ENCODE results near the gene ALKAL2. TPM values are rescaled to one million over a fixed set of nuclear protein-coding genes. Genes with fewer than 3 reads are reported as not detected.

ALKAL2 gene
- polyA plus RNA-seq, 6 donors from 2014 or later = 1.1 to 1.6 TPM; not detected in 4

DNA sequence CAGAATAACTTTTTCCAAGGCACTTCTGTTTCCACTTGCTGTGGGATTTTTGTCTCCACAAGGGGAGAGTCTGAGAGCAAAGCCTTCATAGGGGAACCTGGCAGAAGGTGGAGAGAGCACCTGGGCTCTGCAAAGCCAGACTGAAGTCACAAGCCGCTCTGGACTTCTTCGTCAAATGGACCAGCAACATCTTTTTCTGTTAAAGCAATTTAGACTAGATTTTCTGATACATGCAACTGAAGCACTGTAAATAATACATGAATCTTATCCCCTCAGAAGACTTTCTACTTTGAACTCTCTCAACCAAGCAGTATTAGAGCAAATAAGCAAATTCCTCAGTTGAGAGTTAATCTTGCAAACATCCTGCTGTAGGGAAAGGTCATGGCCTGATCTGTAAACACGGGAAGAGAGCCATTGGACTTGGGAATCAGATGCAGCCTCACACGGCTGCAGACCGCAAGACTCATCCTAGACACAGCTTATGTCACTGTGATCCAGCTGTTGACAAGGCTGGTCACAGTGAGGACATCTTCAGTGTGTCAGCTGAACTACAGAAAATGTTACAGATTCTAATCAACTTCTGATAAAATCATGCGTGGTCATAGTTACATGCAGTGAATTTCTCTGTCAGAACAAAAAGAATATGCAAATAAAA, 27.3 kb downstream of the ALKAL2 start:
- ATAC-seq (ENCODE audit: low read depth in 2 of 2) (no peak), DNase-seq (no peak)
- H3K4me1 Mint-ChIP-seq = peaks cover 6 to 13% (median 7%) of the 10 kb centered on the region in 3 donors
- H3K4me3 Mint-ChIP-seq = peak overlapping the region in 1 of 8 donors; percentile 23
- peaks cover 0 to 16% of the 10 kb centered on the region in 2 donors for H3K36me3 Mint-ChIP-seq
- H3K9me3 Mint-ChIP-seq = peaks cover 0 to 8% (median 3%) of the 10 kb centered on the region in 7 donors
- H3K27ac Mint-ChIP-seq = peak overlapping the region in 1 of 6 donors; percentile 16
- no peaks in the 10 kb centered on the region for H3K27me3 Mint-ChIP-seq

DNA sequence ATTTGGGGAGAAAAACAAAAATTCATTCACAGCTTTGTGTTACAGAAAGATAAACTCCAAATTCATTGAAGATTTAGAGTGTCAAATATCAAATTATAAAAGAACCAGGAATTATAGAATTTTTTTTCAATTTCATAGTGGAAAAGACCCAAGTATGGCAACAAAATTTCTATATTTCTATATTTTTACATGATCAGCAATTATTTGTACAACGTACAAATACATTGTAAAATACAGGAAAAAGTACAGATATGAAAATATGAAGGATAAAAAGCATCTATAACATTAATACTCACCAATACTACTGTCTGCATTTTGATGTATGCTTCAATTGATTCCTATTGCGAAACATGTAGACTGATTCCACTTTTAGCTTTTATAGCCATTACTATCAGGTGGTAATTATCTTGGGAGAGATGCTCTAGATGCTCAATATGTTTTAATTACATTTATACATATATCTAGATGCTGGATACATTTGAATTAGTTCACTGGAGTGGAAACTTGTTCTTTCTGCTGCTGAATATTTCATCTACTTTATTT, 28.0 kb downstream of the ALKAL2 start:
- Mint-ChIP-seq H3K4me1 (peaks cover 4 to 6% (median 6%) of the 10 kb centered on the region in 3 donors), H3K36me3 (peaks cover 0 to 16% of the 10 kb centered on the region in 2 donors), H3K9me3 (peaks cover 0 to 8% (median 3%) of the 10 kb centered on the region in 7 donors), H3K27me3 (no peaks in the 10 kb centered on the region), H3K27ac (no peak overlapping the region), H3K4me3 (peak overlapping the region in 1 of 8 donors; percentile 23)
- ATAC-seq (ENCODE audit: low read depth in 2 of 2) (no peak), DNase-seq (no peak)

DNA sequence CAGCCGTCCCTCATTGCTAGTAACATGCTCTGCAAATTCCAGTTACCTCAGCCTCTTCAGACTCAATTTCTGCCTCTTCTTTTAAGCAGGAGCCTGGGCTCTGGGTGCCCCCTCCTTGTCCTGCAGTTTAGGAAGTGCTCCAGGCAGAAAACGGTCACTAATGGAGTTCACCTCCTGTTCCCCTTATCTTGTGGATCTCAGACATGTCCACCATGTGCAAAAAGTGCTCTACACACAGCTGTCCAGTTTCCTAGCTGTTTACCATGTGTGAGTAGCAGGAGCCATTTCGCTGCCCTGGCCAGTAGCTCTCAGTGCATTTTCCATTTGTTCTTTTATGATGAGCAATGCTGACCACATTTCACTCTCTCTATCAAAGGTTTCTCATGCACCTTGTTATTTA, 29.0 kb downstream of the ALKAL2 start:
- H3K4me1 Mint-ChIP-seq = peaks cover 0 to 5% (median 0%) of the 10 kb centered on the region in 3 donors
- peaks cover 0 to 16% of the 10 kb centered on the region in 2 donors for H3K36me3 Mint-ChIP-seq
- DNase-seq (no peak), ATAC-seq (ENCODE audit: low read depth in 2 of 2) (no peak)
- H3K9me3 Mint-ChIP-seq = peaks cover 0 to 8% (median 3%) of the 10 kb centered on the region in 7 donors
- H3K27ac Mint-ChIP-seq = no peak overlapping the region
- no peaks in the 10 kb centered on the region for H3K27me3 Mint-ChIP-seq
- H3K4me3 Mint-ChIP-seq = peak overlapping the region in 1 of 8 donors; percentile 35

DNA sequence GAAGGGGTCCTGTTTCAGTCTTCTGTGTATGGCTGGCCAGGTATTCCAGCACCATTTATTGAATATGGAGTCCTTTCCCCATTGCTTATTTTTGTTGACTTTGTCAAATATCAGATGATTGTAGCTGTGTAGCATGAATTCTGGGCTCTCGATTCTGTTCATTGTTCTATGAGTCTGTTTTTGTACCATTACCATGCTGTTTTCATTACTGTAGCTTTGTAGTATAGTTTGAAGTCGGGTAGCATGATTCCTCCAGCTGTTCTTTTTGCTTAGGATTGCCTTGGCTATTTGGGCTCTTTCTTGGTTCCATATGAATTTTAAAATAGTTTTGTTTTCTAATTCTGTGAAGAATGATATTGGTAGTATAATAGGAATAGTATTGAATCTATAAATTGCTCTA, 30.0 kb downstream of the ALKAL2 start:
- Mint-ChIP-seq H3K4me3 (peak overlapping the region in 1 of 8 donors; percentile 25), H3K27ac (no peak overlapping the region), H3K27me3 (no peaks in the 10 kb centered on the region), H3K36me3 (peaks cover 0 to 16% of the 10 kb centered on the region in 2 donors), H3K4me1 (peaks cover 0 to 5% (median 0%) of the 10 kb centered on the region in 3 donors), H3K9me3 (peaks cover 0 to 8% (median 3%) of the 10 kb centered on the region in 7 donors)
- DNase-seq (no peak), ATAC-seq (ENCODE audit: low read depth in 2 of 2) (no peak)

DNA sequence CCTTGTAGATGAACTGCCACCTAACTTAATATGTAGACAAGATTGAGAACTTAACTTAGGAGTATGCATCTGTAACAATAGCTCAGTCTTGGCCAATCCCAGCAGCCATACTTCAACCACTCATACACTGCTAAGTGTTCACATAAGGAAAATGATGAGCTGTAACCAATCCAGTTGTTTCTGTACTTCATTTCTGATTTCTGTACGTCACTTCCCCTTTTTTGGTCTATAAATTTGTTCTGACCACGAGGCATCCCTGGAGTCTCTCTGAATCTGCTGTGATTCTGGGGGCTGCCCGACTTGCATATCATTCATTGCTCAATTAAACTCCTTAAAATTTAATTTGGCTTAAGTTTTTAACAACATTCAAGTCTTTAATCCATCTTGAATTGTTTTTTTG, 30.5 kb downstream of the ALKAL2 start:
- Mint-ChIP-seq H3K9me3 (peaks cover 0 to 8% (median 3%) of the 10 kb centered on the region in 7 donors), H3K4me3 (no peak overlapping the region), H3K27me3 (no peaks in the 10 kb centered on the region), H3K4me1 (peaks cover 0 to 1% (median 0%) of the 10 kb centered on the region in 3 donors), H3K27ac (no peak overlapping the region), H3K36me3 (peaks cover 0 to 16% of the 10 kb centered on the region in 2 donors)
- ATAC-seq (ENCODE audit: low read depth in 2 of 2) (no peak), DNase-seq (no peak)

DNA sequence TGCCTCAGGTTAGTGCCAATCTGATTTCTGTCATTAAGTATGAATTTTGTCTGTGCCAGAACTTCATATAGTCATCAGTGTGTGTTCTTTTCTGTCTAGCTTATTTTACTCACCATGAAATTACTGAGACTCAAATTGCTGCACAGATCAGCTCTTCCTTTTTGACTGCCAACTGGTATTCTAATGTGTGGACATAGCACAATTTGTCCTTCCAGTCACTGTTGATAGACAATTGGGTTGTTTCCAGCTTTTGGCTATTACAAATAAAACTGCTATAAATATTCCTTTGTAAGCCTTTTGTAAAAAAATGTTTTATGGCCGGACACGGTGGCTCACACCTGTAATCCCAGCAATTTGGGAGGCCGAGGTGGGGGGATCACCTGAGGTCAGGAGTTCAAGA, 31.8 kb downstream of the ALKAL2 start:
- Mint-ChIP-seq H3K27ac (no peak overlapping the region), H3K27me3 (no peaks in the 10 kb centered on the region), H3K4me1 (no peaks in the 10 kb centered on the region), H3K36me3 (peaks cover 5 to 16% of the 10 kb centered on the region in 2 donors), H3K9me3 (peaks cover 0 to 8% (median 3%) of the 10 kb centered on the region in 7 donors), H3K4me3 (no peak overlapping the region)
- ATAC-seq (ENCODE audit: low read depth in 2 of 2) (no peak), DNase-seq (no peak)

DNA sequence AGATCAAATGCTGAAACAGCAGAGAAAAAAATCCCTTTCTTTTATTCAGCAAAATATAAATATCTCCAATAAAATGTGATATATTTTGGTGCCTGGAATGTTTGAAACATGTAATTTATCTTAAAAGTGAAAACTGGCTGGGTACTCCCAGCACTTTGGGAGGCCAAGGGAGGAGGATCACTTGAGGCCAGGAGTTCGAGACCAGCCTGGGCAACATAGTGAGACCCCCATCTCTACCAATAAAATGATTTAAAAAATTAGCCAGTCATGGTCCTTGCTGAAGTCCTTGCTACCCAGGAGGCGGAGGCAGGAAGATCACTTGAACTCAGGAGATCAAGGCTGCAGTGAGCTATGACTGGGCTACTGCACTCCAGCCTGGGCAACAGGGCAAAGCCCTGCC, 32.7 kb downstream of the ALKAL2 start:
- DNase-seq (no peak), ATAC-seq (ENCODE audit: low read depth in 2 of 2) (no peak)
- H3K9me3 Mint-ChIP-seq = peaks cover 0 to 8% (median 3%) of the 10 kb centered on the region in 7 donors
- H3K4me1 Mint-ChIP-seq = no peaks in the 10 kb centered on the region
- peaks cover 5 to 16% of the 10 kb centered on the region in 2 donors for H3K36me3 Mint-ChIP-seq
- no peak overlapping the region for H3K4me3 Mint-ChIP-seq
- H3K27me3 Mint-ChIP-seq = no peaks in the 10 kb centered on the region
- no peak overlapping the region for H3K27ac Mint-ChIP-seq

DNA sequence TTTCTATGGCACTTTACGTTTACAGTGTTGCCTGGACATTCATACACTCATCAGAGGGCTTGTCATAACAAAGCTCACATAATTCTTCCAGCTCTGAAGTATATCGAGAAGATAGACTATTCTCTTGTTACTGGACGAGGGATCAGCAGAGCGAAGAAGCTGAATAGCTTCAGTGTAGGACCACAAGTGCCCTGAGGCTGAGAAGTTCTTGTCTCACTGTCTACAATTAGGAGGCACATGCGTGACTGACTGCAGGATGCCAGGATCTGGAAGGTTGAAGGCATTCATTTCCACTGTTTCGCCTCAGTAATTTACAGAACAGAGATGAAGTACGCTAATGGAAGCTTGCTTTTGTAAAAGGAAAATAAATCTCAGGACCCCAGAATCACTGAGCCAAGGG, 33.6 kb downstream of the ALKAL2 start:
- Mint-ChIP-seq H3K4me1 (no peaks in the 10 kb centered on the region), H3K36me3 (peaks cover 5 to 14% of the 10 kb centered on the region in 2 donors), H3K27me3 (no peaks in the 10 kb centered on the region), H3K27ac (no peak overlapping the region), H3K9me3 (peaks cover 0 to 8% (median 3%) of the 10 kb centered on the region in 7 donors), H3K4me3 (no peak overlapping the region)
- ATAC-seq (ENCODE audit: low read depth in 2 of 2) (no peak), DNase-seq (no peak)

DNA sequence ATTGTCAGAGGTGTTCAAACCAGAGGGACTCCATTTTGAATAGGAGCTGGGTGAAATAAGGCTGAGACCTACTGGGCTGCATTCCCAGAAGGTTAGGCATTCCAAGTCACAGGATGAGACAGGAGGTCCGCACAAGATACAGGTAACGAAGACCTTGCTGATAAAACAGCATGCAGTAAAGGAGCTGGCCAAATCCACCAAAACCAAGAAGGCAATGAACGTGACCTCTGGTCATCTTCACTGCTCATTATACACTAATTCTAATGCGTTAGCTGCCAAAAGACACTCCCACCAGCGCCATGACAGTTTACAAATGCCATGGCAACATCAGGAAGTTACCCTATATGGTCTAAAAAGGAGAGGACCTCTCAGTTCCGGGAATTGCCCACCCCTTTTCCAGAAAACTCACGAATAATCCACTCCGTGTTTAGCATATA, 34.7 kb downstream of the ALKAL2 start:
- no peak overlapping the region for H3K4me3 Mint-ChIP-seq
- H3K36me3 Mint-ChIP-seq = peaks cover 4 to 5% of the 10 kb centered on the region in 2 donors
- no peaks in the 10 kb centered on the region for H3K27me3 Mint-ChIP-seq
- no peak for ATAC-seq (ENCODE audit: low read depth in 2 of 2)
- peaks cover 0 to 5% (median 3%) of the 10 kb centered on the region in 7 donors for H3K9me3 Mint-ChIP-seq
- no peaks in the 10 kb centered on the region for H3K4me1 Mint-ChIP-seq
- no peak for DNase-seq
- H3K27ac Mint-ChIP-seq = peak overlapping the region in 1 of 6 donors; percentile 67

DNA sequence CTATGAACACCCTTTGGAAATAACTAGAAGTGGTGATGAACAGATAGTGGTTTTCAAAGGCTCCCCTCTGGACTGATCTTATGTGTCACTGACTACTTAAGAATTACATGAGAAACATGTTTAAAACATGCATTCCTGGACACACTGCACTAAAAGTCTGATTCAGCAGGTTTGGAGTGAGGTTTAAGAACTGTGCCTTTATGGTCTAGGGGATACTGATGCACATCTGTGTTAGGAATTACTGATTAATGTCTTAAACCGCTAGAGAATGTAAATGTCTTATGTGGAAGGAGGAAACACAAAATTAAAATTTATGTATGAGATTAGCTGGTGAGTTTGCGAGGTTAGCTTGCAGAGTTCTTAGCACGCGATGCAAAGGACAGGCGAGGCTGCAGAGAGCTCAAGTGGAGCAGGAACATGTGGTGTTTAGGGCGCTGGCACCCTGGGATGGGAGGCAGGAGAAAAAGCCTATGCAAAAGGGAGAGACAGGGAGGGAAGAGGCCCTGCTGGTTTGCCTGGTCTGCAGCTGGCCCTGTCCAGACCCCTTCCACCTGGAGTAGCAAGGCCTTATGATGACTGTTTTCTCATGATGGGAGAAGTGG, 35.8 kb downstream of the ALKAL2 start:
- peaks cover 0 to 5% of the 10 kb centered on the region in 2 donors for H3K36me3 Mint-ChIP-seq
- DNase-seq (no peak), ATAC-seq (ENCODE audit: low read depth in 2 of 2) (no peak)
- no peak overlapping the region for H3K4me3 Mint-ChIP-seq
- H3K4me1 Mint-ChIP-seq = no peaks in the 10 kb centered on the region
- H3K27me3 Mint-ChIP-seq = no peaks in the 10 kb centered on the region
- no peaks in the 10 kb centered on the region for H3K9me3 Mint-ChIP-seq
- no peak overlapping the region for H3K27ac Mint-ChIP-seq

DNA sequence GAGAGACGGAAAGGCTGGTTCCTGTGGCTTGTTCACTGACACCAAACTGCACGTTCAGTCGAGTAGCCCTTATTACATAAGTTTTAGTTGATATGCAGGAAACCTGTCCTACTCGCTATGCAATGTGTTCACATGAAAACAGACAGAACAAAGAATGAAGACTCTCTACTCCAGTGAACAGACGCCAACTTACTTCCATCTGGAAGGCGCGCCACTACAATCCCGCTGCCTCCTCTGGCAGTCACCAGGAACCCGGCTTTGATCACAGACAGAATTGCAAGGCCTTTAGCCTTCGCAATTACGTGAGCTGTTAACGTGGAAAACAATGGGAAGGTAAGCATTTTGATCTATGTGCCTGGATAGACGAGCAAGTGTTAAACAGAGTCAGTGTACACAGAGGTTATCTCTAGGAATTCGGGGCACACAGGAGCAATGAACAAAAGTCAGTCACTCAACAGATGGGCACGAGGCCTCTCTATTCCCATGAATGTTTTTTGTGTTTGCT, 38.3 kb downstream of the ALKAL2 start:
- DNase-seq = no peak
- Mint-ChIP-seq H3K9me3 (no peaks in the 10 kb centered on the region), H3K36me3 (peaks cover 2 to 11% of the 10 kb centered on the region in 2 donors), H3K4me1 (peaks cover 4 to 6% (median 6%) of the 10 kb centered on the region in 3 donors), H3K4me3 (no peak overlapping the region), H3K27me3 (no peaks in the 10 kb centered on the region), H3K27ac (no peak overlapping the region)
- ATAC-seq (ENCODE audit: low read depth in 2 of 2) = no peak

DNA sequence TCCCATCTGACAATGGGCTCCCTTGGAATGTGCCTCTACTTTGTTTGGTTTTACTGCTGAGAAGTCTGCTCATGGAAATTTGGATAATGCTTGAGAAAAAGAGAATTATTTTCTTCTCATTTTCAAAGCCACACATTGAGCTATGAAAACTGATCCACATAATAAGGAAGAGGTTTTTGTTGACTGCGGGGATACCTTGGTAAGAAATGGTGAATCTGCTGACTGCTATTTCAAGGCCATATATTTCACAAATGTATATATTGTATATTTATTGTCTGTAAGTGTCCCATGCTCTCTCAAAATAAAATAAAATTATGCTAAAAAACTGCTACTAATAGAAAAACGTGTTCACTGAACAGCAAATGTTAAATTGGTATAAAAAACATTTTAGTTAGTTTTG, 39.2 kb downstream of the ALKAL2 start:
- H3K36me3 Mint-ChIP-seq = peaks cover 10 to 13% of the 10 kb centered on the region in 2 donors
- no peaks in the 10 kb centered on the region for H3K27me3 Mint-ChIP-seq
- no peak overlapping the region for H3K4me3 Mint-ChIP-seq
- ATAC-seq (ENCODE audit: low read depth in 2 of 2) (no peak), DNase-seq (no peak)
- H3K9me3 Mint-ChIP-seq = no peaks in the 10 kb centered on the region
- H3K4me1 Mint-ChIP-seq = peaks cover 4 to 6% (median 6%) of the 10 kb centered on the region in 3 donors
- no peak overlapping the region for H3K27ac Mint-ChIP-seq

DNA sequence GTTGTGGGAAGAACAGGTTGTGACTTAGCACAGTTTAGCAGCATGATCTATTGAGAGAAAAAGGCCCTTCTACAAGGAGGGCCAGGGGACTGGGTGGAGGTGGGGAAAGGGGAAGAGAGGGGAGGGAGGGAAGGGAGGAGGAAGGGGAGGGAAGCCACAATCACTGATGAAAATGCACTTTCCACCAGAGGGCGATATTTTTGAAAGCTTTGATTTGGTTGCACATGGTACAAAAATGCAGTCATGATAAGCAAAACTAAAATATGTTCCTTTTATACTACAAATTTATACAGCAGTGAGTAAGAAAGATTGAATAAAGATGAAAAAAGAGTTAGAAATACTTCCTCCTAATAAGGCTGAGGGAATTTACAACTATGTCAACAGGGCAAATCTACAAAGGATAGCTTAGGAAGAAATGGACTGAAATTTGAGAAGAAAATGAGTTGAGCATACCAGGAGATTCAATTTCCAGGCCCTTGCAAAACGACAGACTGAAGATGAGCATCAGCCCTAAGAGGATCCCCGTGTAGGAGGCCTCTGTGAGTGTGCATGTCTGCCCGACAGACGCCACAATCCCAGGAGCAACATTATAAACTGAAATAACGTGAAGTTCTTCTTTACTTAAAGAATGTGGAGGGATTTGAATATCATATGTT, 41.3 kb downstream of the ALKAL2 start:
- Mint-ChIP-seq H3K4me3 (no peak overlapping the region), H3K27ac (peak overlapping the region in 1 of 6 donors; percentile 42), H3K9me3 (no peaks in the 10 kb centered on the region), H3K27me3 (no peaks in the 10 kb centered on the region), H3K36me3 (peaks cover 25% of the 10 kb centered on the region in 2 donors), H3K4me1 (peaks cover 4 to 6% (median 6%) of the 10 kb centered on the region in 3 donors)
- peak; percentile 40 for DNase-seq
- peak; percentile 40 to 61 for ATAC-seq (ENCODE audit: low read depth in 2 of 2)
